SH-SY5Y (cell line): ENCODE measurements around the gene TRPC4AP.

Experiments
- GATA2 ChIP-seq: IDR thresholded peaks from 2 replicates; pipeline ENCODE4 v1.6.1; 2011; ENCODE audit warnings: mild to moderate bottlenecking, low read depth, low read length
- GATA3 ChIP-seq: IDR thresholded peaks from 2 replicates; pipeline ENCODE4 v1.6.1; 2011; ENCODE audit warnings: low read depth, mild to moderate bottlenecking, low read length, moderate library complexity

DNA sequence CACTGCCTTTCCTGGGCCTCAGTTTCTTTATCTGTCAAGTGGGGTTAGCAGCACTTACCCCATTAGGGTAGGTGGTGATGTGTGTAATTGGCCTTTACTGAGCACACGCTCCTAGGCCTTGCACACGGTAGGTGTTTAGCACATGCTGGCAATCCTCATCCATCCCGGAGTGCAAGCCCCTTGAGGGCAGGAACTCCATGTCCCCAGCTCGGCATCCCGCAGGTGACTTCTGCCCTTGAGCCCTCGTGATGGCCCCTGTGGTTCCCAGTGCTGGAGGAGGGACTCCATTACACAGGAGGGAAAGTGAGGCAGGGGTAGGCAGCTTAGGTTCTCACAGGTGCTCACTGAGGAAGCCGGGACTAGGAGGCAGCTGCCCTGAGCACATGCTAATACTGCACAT lies 96.9 kb downstream of the TRPC4AP start:
- TF ChIP-seq GATA3 (no peak), GATA2 (no peak)
